Stimulated activated CD4-positive, alpha-beta T cell treated with anti-CD3 and anti-CD28 coated beads, Interleukin-4, amount 100 ng/mL, for 48 hours (primary cell): ENCODE measurements around the gene PHLDA3.
"Not testable (repeated sequence)": the region's sequence is repeated elsewhere in the genome, so short reads cannot be mapped to it uniquely, and the experiment has no call there.

ENCODE experiments used
- DNase-seq, 2 donors: peaks; one replicate each; pipeline ENCODE4 v3.0.0-alpha.2; 2020; ENCODE audit warnings: low read depth in 2 of 2

PHLDA3 gene

DNA sequence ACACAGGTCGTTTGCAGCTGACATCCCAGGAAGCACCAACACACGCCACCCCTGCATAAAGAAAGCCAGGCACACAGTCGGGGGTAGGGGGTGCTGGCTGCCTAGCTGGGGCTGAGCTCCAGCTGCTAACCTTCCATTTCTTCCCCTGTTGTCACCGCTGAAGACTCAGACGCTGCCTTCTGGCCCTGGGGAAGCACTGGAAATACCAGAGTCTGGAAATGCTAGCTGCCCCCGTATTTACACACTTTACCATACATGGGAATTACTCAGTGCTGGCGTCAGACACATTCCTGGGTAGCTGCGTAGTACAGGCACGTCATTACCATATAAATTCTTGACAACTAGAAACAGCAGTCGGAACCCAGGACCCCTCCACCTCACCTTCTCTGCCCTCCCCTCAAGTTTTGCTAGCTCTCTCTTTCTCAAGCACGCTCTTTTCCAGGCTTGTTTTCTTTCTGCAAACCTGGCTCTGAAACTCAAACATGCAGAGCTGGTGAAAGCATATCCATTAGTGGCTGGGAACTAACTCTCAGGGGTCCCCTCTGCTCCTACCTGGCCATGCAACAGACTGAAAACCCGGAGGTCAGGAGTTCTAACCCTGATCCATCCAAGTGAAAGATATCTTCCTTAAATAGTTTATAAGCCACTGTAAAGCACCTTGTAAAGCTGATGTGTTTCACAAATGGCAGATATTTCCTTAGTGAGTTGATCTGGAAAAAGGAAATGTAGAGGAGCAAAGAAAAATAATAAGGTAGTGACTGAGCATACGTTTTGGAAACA is 34.6 kb upstream of the PHLDA3 start:
- no peak for DNase-seq

DNA sequence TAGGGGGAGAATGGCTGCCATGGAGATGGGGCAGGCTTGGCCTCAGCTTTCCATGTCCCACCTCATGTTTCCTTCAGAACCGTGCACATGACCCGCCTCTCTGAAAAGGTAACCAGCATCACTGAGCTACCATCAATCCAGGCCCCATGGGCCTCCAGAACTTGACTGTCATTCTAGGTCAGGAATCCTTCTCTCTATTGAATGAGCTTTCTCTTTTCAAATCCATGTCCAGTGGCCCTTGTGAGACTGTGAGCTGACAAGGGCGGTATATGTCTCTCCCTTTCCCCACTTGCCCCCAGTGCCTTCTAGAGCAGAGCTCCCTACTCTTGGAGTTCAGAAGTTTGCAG is 33.5 kb upstream of the PHLDA3 start:
- DNase-seq = no peak

DNA sequence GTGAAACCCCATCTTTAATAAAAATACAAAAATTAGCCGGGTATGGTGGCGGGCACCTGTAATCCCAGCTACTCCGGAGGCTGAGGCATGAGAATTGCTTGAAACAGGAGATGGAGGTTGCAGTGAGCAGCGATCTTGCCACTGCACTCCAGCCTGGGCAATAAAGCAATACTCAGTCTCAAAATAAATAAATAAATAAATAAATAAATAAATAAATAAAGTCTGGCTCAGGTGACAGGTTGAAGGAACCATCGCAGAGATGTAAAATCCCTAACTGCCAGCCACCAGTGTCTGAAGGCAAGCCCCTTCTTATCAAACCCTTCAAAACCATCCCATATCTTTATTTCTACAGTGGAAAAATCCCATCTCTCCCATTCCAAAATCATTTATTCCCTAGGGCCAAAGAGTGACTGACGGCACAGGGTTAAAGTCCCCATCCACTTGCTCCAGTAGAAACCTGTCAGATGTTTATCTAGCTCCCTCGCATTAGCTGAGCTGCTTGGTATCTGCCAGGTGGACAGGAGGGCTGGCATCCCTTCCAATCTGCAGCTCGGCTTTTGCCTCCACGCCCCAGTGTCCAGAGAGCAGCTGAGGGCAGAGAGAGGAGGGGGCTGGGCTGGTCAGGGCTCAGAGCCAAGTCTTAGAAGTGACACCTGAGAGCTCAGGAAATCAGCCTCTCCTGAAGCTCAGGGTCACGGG is 33.0 kb upstream of the PHLDA3 start:
- DNase-seq = no peak

GRCh38 chr1:201501144-201501543 is 32.2 kb upstream of the PHLDA3 start:
- no peak for DNase-seq

DNA sequence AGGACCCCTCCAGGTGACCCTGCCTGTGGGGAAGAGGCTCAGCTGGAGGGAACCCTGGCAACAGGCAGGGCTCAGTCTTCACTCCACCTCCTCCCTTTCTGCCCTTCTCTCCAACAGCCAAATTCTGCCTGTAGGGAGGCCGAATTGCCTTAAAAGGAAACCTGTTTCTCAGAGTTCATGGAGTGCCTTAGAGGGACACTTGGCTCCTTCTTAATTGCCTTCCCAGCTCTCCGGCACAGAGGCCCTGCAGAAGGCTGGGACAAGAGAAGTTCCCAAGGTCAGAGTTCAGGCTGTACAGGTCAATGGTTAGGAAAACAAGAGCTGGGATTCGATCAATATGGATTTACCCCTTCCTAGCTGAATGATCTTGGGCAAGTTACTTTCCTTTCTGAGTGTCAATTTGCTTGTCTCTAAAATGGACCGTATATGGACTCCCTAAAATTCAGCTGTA is 31.7 kb upstream of the PHLDA3 start:
- no peak for DNase-seq

GRCh38 chr1:201499795-201500669 is 31.0 kb upstream of the PHLDA3 start:
- DNase-seq = no peak

DNA sequence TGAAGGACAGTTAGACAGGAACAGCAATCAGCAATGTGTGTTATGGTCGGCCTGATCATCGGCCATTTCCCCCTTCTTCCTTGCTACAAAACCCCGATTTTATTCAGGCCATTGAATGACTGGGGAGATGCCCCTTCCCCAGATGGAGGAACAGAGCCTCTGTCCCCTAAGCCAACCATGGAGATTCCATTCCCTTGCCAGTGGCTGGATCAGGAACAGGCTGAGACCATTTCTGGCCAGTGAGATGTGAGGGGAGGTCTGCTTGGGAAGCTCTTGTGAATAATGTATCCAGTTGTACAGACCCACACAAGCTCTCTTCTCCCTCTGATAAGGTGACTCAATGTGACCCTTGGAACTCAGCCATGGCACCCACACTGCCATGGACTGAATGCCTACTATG is 30.2 kb upstream of the PHLDA3 start:
- DNase-seq = no peak

- no peak for DNase-seq
Measured at GRCh38 chr1:201498621-201499020, 29.6 kb upstream of the PHLDA3 start.

DNA sequence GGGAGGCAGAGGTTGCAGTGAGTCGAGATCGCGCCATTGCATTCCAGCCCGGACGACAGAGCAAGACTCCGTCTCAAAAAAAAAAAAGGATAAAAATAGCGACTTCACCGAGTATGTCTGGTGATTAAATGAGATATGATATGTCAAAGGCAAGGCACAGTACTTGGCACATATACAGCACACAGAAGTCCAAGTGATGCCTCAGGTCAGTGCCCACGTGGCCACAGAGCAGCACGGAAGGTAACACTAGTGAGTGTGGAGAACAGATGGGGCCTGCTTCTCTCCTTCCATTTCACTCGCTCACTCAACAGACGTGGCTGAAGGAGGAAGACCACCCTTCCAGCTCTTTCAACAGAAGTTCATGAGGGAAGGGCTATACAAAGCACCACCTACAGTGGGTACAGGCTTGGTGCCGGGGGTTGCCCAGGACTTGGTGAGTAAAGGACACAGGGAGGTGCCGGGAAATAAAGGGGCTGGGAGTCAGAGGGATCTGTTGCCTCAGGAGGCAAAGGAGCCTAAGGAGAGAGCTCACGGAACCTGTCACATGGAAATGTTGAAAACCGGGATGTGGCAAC is 29.0 kb upstream of the PHLDA3 start:
- no peak for DNase-seq

DNA sequence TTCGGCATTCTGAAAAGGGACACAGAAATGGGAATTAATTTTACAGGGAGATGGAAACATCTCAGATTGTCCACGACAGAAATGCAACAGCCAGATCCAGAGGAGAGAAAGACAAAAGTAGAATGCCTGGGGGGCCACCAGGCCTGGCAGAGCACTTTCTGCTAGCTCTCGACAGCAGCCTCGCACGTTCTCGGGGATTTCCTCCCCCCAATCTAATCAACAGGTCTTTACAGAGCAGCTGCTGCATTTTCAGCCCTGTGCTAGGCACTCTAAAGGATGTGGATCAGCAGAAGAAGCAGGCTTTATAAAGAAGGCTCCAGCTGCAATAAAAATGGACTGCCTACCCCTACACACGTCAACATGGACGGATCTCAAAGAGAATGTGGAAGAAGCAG is 27.3 kb upstream of the PHLDA3 start:
- no peak for DNase-seq

DNA sequence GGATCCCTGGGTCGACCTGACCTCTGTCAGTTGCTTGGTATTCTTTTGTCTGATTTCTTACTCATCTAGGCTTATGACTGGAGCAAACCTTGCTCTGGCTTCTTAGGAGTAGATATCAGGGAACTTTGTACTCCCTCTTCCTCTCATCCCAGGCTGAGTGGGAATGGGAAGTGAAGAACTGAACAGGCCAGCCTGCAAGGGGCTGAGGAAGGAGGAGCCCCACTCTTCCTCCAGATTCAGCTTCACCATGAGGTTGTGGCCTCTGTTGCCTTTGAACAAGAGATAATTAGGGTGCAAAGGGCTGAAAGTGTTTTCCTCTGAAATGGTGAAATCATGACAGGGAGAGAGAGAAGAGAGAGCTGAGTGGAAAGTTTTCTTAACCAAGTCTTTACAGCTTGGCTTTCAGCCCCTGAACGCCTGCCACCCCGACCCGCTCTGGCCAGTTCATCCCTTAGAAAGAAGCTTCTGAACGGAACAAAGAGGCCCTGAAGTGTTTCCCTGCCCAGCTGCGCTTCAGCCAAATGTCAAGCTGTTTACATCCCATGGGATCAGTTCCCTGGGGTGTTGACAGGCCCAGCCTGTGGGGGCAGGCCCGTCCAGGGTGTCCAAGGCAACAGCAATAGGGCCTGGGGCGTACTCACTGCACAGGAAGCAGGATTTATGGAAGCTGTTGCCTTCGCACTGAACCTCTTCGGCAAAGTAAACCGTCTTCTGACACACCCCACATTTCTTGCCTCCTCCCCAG is 26.7 kb upstream of the PHLDA3 start:
- DNase-seq = no peak

- DNase-seq = no peak
Measured at GRCh38 chr1:201493757-201494617, 25.0 kb upstream of the PHLDA3 start.

- DNase-seq = not testable (repeated sequence)
Measured at GRCh38 chr1:201493026-201493656, 24.2 kb upstream of the PHLDA3 start.

GRCh38 chr1:201491896-201492511 is 23.0 kb upstream of the PHLDA3 start:
- DNase-seq = no peak

DNA sequence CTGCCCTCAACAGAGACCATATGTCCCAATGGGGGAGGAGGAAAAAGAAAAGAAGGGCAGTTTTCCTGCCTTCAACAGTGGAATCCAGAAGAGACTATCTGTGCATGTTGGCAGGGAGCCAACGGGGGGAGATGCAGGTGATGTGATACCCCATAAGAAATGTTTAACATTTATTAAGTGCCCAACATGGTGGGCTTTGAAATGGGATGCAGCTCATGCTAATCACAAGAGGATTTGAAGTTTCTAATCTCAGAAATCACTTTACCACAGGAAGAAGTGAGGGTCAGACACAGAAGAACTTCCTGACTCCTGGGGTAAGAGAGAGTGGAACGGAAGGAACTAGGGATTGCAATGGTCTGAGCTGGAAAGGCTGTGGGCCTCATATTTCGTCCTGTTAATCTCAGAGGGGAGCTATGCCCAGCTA is 21.7 kb upstream of the PHLDA3 start:
- DNase-seq = no peak

DNA sequence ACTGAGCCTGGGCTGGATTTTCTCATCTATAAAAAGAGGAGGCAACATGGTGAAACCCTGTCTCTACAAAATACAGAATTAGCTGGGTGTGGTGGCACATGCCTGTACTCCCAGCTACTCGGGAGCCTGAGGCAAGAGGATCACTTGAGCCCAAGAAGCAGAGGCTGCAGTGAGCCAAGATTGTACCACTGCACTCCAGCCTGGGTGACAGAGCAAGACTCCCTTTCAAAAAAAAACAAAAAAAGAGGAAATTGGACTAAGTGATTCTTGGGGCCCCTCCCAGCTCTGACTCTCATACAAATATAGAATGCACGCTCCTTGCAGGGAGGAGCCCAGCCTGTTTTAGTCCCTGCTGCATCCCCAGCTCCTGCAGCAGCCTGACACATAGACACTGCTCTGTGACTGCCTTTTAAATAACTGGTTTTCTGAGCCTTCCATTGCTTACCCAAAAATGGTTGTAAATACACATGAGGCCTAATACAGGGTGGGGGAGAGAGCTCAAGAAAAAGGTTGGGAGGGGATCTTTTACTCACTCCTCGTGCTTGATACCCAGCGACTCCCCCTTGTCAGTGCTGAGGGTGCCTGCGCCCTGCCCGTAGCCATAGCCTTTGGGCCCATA is 20.8 kb upstream of the PHLDA3 start:
- DNase-seq = no peak

GRCh38 chr1:201488830-201489589 is 20.0 kb upstream of the PHLDA3 start:
- no peak for DNase-seq

DNA sequence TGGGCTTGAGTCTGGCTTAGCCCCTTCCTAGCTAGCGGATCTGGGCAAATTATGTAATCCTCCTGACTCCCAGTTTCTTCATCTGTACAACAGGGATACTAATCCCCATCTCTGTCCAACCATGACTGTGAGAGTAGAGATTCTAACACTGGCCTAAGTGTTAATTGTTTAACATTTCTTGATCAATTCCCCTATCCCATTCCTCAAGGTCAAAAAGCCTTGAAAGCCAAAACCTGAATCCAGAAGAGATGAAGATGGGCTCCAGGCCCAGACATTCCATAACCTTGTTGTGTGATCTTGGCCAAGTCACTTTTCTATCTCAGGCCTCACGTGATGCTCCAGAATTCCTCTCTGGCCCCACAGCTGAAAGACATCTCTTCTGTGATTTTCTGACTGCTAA is 18.8 kb upstream of the PHLDA3 start:
- DNase-seq = no peak
